ENCODE data around the gene UTF1.

DNA sequence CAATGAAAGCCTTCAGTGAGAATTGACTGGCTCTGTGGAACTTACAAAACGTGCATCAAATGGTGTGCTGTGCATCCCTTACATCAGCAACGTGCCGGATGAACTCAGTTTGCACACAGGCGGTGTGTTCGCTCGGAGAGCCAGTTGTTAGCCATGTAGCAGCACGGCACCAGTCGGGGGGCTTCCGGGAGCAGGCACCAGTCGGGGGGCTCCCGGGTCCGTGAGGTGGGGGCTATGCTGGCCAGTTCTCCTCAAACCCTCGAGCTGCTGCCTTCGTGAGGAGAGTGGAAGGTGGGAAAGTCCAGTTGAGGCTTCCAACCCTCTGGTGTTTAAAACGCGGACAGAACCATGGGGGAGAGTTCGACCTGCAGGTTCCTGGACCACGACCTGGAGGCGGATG, 34.9 kb upstream of the UTF1 start:
- TF ChIP-seq, protein P1, sequence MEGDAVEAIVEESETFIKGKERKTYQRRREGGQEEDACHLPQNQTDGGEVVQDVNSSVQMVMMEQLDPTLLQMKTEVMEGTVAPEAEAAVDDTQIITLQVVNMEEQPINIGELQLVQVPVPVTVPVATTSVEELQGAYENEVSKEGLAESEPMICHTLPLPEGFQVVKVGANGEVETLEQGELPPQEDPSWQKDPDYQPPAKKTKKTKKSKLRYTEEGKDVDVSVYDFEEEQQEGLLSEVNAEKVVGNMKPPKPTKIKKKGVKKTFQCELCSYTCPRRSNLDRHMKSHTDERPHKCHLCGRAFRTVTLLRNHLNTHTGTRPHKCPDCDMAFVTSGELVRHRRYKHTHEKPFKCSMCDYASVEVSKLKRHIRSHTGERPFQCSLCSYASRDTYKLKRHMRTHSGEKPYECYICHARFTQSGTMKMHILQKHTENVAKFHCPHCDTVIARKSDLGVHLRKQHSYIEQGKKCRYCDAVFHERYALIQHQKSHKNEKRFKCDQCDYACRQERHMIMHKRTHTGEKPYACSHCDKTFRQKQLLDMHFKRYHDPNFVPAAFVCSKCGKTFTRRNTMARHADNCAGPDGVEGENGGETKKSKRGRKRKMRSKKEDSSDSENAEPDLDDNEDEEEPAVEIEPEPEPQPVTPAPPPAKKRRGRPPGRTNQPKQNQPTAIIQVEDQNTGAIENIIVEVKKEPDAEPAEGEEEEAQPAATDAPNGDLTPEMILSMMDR (IDR thresholded peaks at IDR 0.05): no peak
- no peak for TF ChIP-seq POLR2A (IDR thresholded peaks at IDR 0.05)
